Activated CD4-positive, alpha-beta T cell treated with anti-CD3 and anti-CD28 coated beads, Interleukin-2, amount 10 ng/mL, durations not matched to agents 24 days and 14 days (primary cell): Measurements from ENCODE around the gene MSH3. TPM values are rescaled to one million over a fixed set of nuclear protein-coding genes. Genes with fewer than 3 reads are reported as not detected.
A peak's percentile ranks its signal among the peaks of the same experiment; 100 is the strongest.
"Not testable (repeated sequence)": the region's sequence is repeated elsewhere in the genome, so short reads cannot be mapped to it uniquely, and the experiment has no call there.

Experiments
- DNase-seq: peaks from one replicate; pipeline ENCODE4 v3.0.0; 2022
- H3K27ac Mint-ChIP-seq: one replicate; pipeline ENCODE4 v1.8.0; 2022; ENCODE audit warnings: mild to moderate bottlenecking, mixed read lengths
- H3K27me3 Mint-ChIP-seq: one replicate; pipeline ENCODE4 v1.8.0; 2022; ENCODE audit warnings: mixed read lengths
- H3K36me3 Mint-ChIP-seq: one replicate; pipeline ENCODE4 v1.8.0; 2022; ENCODE audit warnings: low read depth, mild to moderate bottlenecking, mixed read lengths
- H3K4me1 Mint-ChIP-seq: one replicate; pipeline ENCODE4 v1.8.0; 2021; ENCODE audit warnings: mixed read lengths
- H3K4me3 Mint-ChIP-seq: one replicate; pipeline ENCODE4 v1.8.0; 2022; ENCODE audit warnings: mild to moderate bottlenecking, moderate library complexity, mixed read lengths
- H3K9me3 Mint-ChIP-seq: one replicate; pipeline ENCODE4 v1.8.0; 2021; ENCODE audit warnings: mixed read lengths
- intact Hi-C: fragments of 100-400 bp; cut with micrococcal nuclease; formaldehyde crosslinking; loops from one replicate; pipeline ENCODE4 v1.15.1; 2023
- total RNA-seq: library from RNA; stranded (reverse); gene quantifications from 2 replicates; pipeline ENCODE4 v1.2.3, GENCODE V29; 2022

Gene MSH3
- total RNA-seq, 1 donor from 2014 or later: 21.1 TPM

GRCh38 chr5:80782626-80783025 lies 128.2 kb downstream of the MSH3 start:
- no peak for DNase-seq
- intact Hi-C loops: no loop called here
- Mint-ChIP-seq H3K4me1 (peaks cover 12% of the 10 kb centered on the region), H3K27me3 (no peaks in the 10 kb centered on the region), H3K36me3 (peaks cover 41% of the 10 kb centered on the region), H3K4me3 (no peak overlapping the region), H3K27ac (no peak overlapping the region), H3K9me3 (no peaks in the 10 kb centered on the region)

- H3K36me3 Mint-ChIP-seq: peaks cover 35% of the 10 kb centered on the region
- H3K4me3 Mint-ChIP-seq, H3K9me3 Mint-ChIP-seq, H3K27me3 Mint-ChIP-seq, DNase-seq, H3K27ac Mint-ChIP-seq, H3K4me1 Mint-ChIP-seq, intact Hi-C loops: not testable (repeated sequence)
Measured at GRCh38 chr5:80783751-80784150, 129.3 kb downstream of the MSH3 start.

GRCh38 chr5:80784451-80784850 lies 130.0 kb downstream of the MSH3 start:
- DNase-seq: no peak
- Mint-ChIP-seq H3K4me1 (peaks cover 11% of the 10 kb centered on the region), H3K9me3 (no peaks in the 10 kb centered on the region), H3K4me3 (no peak overlapping the region), H3K36me3 (peaks cover 33% of the 10 kb centered on the region), H3K27me3 (no peaks in the 10 kb centered on the region), H3K27ac (no peak overlapping the region)
- intact Hi-C loops: no loop called here

DNA sequence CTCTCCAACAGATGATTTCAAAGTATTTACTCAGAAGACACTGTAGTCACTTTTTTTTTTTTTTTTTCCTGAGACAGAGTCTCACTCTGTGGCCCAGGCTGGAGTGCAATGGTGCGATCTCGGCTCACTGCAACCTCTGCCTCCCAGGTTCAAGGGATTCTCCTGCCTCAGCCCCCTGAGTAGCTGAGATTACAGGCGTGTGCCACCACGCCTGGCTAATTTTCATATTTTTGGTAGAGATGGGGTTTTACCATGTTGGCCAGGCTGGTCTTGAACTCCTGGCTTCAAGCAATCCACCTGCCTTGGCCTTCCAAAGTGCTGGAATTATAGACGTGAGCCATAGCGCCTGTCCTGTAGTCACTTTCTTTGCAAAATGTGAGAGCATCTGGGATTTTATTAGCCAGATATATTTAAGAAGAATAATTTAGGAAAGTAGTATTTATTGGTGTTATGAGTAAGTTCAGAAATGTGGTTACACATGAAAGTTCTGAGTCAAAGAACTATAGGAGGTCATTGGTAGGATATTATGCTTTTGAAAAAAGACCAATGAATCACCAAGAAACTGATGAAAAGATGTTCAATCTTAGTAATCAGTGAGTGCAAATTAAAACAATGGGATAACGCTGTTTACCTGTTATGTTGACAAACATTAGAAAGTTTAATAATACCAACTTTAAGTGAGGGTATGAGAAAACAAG lies 135.0 kb downstream of the MSH3 start:
- H3K4me1 Mint-ChIP-seq: not testable (repeated sequence)
- peak overlapping the region; percentile 16 for H3K27ac Mint-ChIP-seq
- intact Hi-C loops: loop anchor here (1.0 to 2.0 kb wide), 2 partner anchors 32 to 75 kb away; no protein-coding TSS in a partner anchor

GRCh38 chr5:80790698-80791097 lies 136.2 kb downstream of the MSH3 start:
- Mint-ChIP-seq H3K27me3 (no peaks in the 10 kb centered on the region), H3K36me3 (peaks cover 29% of the 10 kb centered on the region), H3K27ac (no peak overlapping the region), H3K4me1 (peaks cover 6% of the 10 kb centered on the region), H3K4me3 (no peak overlapping the region), H3K9me3 (no peaks in the 10 kb centered on the region)
- intact Hi-C loops: no loop called here
- DNase-seq: no peak

More for the DNA sequence above, 135.0 kb downstream of the MSH3 start:
- not testable (repeated sequence) for H3K9me3 Mint-ChIP-seq, H3K4me3 Mint-ChIP-seq, DNase-seq, H3K27me3 Mint-ChIP-seq
- peaks cover 35% of the 10 kb centered on the region for H3K36me3 Mint-ChIP-seq

DNA sequence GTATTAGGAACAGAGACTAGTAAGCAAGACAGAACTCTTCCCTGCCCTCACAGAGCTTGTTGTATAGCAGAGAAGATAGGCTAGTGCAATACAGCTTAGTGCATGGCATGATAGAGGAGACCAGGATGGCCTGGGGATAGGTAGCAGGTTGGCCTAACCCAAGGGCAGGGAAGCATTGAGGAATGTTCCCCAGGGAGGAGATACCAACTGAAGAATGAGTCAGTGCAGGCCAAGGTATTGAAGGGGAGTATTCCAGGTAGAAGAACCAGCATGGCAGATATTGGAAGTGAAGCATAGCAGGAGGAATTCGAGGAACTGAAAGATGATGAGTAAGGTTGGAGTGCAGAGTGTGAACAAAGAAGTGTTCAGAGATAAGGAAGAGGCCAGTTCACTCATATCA lies 138.9 kb downstream of the MSH3 start:
- DNase-seq: no peak
- H3K4me1 Mint-ChIP-seq: peaks cover 6% of the 10 kb centered on the region
- peaks cover 33% of the 10 kb centered on the region for H3K36me3 Mint-ChIP-seq
- no peaks in the 10 kb centered on the region for H3K9me3 Mint-ChIP-seq
- H3K27me3 Mint-ChIP-seq: no peaks in the 10 kb centered on the region
- H3K27ac Mint-ChIP-seq: no peak overlapping the region
- no peak overlapping the region for H3K4me3 Mint-ChIP-seq
- intact Hi-C loops: no loop called here

DNA sequence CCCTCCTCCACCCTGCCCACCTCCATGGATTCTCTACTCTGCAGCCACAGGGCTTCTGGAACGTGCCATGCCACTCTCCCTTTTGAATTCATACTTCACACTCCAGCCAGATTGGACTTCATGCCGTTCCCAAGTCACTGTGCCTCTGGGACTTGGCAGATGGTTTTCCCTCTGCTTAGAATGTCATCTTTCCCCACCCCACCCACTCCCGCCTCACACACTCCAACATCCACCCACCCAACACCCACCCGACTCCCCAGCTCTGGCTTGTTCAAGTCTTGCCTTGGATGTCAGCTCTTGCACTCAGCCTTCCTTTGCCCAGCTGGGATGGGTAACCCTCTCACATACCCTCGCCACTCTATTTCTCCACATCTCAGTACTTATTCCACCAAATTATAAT lies 142.4 kb downstream of the MSH3 start:
- H3K27ac Mint-ChIP-seq: no peak overlapping the region
- no peaks in the 10 kb centered on the region for H3K27me3 Mint-ChIP-seq
- intact Hi-C loops: no loop called here
- H3K4me1 Mint-ChIP-seq: no peaks in the 10 kb centered on the region
- H3K36me3 Mint-ChIP-seq: peaks cover 34% of the 10 kb centered on the region
- no peak for DNase-seq
- H3K4me3 Mint-ChIP-seq: no peak overlapping the region
- H3K9me3 Mint-ChIP-seq: peaks cover 4% of the 10 kb centered on the region

- no peaks in the 10 kb centered on the region for H3K27me3 Mint-ChIP-seq
- intact Hi-C loops: no loop called here
- peaks cover 4% of the 10 kb centered on the region for H3K9me3 Mint-ChIP-seq
- no peak overlapping the region for H3K4me3 Mint-ChIP-seq
- DNase-seq: no peak
- no peak overlapping the region for H3K27ac Mint-ChIP-seq
- peaks cover 32% of the 10 kb centered on the region for H3K36me3 Mint-ChIP-seq
- no peaks in the 10 kb centered on the region for H3K4me1 Mint-ChIP-seq
Measured at GRCh38 chr5:80797428-80798024, 143.1 kb downstream of the MSH3 start.

DNA sequence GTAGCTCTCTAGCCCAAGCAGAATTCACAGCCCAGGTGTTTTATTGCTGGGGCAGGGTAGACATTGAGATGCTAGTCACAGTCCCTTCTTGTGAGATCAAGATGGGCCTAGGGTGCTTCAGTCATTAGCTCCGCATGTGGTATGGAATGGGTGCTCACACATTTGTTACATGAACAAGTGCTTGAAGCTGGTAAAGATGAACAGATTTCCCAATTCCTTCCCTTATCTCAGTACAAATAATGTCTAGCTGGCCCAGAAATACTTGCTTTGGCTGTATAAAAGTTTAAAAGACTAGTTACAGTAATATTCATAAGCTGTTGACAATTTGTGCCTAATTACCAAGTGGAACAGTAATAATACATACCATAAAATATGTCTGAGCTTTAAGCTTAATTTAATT lies 143.7 kb downstream of the MSH3 start:
- Mint-ChIP-seq H3K36me3 (peaks cover 37% of the 10 kb centered on the region), H3K4me3 (no peak overlapping the region), H3K9me3 (peaks cover 4% of the 10 kb centered on the region), H3K27ac (no peak overlapping the region), H3K4me1 (no peaks in the 10 kb centered on the region), H3K27me3 (no peaks in the 10 kb centered on the region)
- intact Hi-C loops: no loop called here
- no peak for DNase-seq

GRCh38 chr5:80798633-80799032 lies 144.2 kb downstream of the MSH3 start:
- peak overlapping the region; percentile 4 for H3K27ac Mint-ChIP-seq
- no peaks in the 10 kb centered on the region for H3K4me1 Mint-ChIP-seq
- DNase-seq: no peak

GRCh38 chr5:80799041-80799440 lies 144.6 kb downstream of the MSH3 start:
- Mint-ChIP-seq H3K36me3 (peaks cover 42% of the 10 kb centered on the region), H3K27ac (no peak overlapping the region)

More at GRCh38 chr5:80798633-80799032, 144.2 kb downstream of the MSH3 start:
- intact Hi-C loops: no loop called here
- H3K27me3 Mint-ChIP-seq: no peaks in the 10 kb centered on the region
- peaks cover 41% of the 10 kb centered on the region for H3K36me3 Mint-ChIP-seq
- H3K4me3 Mint-ChIP-seq: no peak overlapping the region
- H3K9me3 Mint-ChIP-seq: peaks cover 4% of the 10 kb centered on the region

DNA sequence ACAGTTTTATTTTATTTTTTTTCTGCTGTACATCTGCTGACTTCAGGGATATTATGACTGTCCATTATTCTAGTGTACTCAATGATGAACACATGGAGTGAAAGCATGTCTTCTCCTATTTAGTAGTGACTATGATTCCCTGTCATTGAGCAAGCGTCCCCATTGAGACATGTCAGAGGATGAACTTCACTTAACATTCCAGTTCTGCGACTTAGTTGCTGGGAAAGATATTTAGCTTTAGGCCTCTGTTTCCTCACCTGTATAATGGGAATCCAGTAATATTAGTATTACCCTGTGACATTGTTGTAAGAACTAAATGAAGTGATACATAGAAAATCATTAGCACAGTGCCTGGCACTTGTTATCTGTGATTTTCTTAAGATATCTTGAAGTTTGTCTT lies 145.1 kb downstream of the MSH3 start:
- intact Hi-C loops: no loop called here
- Mint-ChIP-seq H3K27ac (no peak overlapping the region), H3K4me3 (no peak overlapping the region), H3K4me1 (no peaks in the 10 kb centered on the region), H3K9me3 (peaks cover 4% of the 10 kb centered on the region), H3K36me3 (peaks cover 44% of the 10 kb centered on the region), H3K27me3 (no peaks in the 10 kb centered on the region)
- no peak for DNase-seq

More at GRCh38 chr5:80799041-80799440, 144.6 kb downstream of the MSH3 start:
- intact Hi-C loops: no loop called here
- Mint-ChIP-seq H3K4me1 (no peaks in the 10 kb centered on the region), H3K4me3 (no peak overlapping the region), H3K27me3 (no peaks in the 10 kb centered on the region), H3K9me3 (peaks cover 4% of the 10 kb centered on the region)
- no peak for DNase-seq

DNA sequence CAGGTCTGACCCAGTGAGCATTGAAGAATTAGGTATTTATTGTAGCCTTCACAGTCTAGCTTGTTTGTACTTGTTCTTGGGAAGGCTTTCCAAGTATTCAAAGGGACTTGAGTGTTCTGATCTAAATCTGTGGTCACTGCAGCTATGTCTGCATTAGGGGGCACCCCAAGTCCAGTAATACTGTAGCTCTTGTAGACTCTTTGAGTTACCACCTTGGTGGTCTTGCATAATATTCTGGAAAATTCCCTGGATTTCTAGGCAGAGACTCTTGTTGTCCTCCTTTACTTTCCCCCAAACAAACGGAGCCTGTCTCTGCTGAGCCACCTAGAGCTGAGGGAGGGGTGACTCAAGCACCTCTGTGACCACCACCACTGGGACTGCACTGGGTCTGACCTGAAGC lies 149.9 kb downstream of the MSH3 start:
- Mint-ChIP-seq H3K27ac (no peak overlapping the region), H3K36me3 (peaks cover 42% of the 10 kb centered on the region), H3K9me3 (peaks cover 4% of the 10 kb centered on the region), H3K4me1 (peaks cover 5% of the 10 kb centered on the region), H3K27me3 (no peaks in the 10 kb centered on the region), H3K4me3 (no peak overlapping the region)
- DNase-seq: no peak
- intact Hi-C loops: no loop called here

DNA sequence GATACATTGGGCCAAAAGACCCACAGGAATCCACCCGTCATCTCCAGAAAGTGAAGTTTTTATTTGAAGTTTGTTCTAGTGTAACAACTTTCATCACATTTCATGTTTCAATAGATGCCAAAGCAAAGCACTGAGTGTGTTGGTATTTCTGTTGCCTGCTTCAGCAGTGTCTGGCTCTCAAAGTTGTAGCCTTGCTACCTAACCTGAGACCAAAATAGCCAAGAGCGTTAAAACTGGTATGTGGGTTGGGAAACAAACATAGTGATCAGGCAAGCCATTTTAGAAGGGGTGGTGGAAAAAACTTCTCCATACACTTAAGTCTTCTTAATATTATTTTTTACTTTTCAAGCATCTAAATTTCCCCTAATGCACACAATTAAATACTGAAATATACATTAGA lies 150.6 kb downstream of the MSH3 start:
- intact Hi-C loops: no loop called here
- H3K9me3 Mint-ChIP-seq: peaks cover 4% of the 10 kb centered on the region

More for the DNA sequence above, 150.6 kb downstream of the MSH3 start:
- peaks cover 9% of the 10 kb centered on the region for H3K4me1 Mint-ChIP-seq
- H3K4me3 Mint-ChIP-seq: no peak overlapping the region
- no peak for DNase-seq
- H3K36me3 Mint-ChIP-seq: peaks cover 42% of the 10 kb centered on the region
- H3K27ac Mint-ChIP-seq: no peak overlapping the region
- no peaks in the 10 kb centered on the region for H3K27me3 Mint-ChIP-seq
